ENCODE data around the gene ATXN10.
"Not testable (repeated sequence)": the region's sequence is repeated elsewhere in the genome, so short reads cannot be mapped to it uniquely, and the experiment has no call there.

The ATXN10 gene

GRCh38 chr22:45671783-45672563 lies at the start of gene ATXN10:
Gene ATXN10 (plus strand): TSS chr22:45671834. CDS start chr22:45672064, 230 bp downstream.
- H3K4me3 ChIP-seq (ENCODE audit: low read length) = peak within 1 kb of the TSS; percentile 92
- TF ChIP-seq, protein P1, sequence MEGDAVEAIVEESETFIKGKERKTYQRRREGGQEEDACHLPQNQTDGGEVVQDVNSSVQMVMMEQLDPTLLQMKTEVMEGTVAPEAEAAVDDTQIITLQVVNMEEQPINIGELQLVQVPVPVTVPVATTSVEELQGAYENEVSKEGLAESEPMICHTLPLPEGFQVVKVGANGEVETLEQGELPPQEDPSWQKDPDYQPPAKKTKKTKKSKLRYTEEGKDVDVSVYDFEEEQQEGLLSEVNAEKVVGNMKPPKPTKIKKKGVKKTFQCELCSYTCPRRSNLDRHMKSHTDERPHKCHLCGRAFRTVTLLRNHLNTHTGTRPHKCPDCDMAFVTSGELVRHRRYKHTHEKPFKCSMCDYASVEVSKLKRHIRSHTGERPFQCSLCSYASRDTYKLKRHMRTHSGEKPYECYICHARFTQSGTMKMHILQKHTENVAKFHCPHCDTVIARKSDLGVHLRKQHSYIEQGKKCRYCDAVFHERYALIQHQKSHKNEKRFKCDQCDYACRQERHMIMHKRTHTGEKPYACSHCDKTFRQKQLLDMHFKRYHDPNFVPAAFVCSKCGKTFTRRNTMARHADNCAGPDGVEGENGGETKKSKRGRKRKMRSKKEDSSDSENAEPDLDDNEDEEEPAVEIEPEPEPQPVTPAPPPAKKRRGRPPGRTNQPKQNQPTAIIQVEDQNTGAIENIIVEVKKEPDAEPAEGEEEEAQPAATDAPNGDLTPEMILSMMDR (conservative IDR thresholded peaks at IDR 0.05; ENCODE audit: low read length) = no peak
- DNase-seq (ENCODE audit: low read depth) = peak; percentile 79

DNA sequence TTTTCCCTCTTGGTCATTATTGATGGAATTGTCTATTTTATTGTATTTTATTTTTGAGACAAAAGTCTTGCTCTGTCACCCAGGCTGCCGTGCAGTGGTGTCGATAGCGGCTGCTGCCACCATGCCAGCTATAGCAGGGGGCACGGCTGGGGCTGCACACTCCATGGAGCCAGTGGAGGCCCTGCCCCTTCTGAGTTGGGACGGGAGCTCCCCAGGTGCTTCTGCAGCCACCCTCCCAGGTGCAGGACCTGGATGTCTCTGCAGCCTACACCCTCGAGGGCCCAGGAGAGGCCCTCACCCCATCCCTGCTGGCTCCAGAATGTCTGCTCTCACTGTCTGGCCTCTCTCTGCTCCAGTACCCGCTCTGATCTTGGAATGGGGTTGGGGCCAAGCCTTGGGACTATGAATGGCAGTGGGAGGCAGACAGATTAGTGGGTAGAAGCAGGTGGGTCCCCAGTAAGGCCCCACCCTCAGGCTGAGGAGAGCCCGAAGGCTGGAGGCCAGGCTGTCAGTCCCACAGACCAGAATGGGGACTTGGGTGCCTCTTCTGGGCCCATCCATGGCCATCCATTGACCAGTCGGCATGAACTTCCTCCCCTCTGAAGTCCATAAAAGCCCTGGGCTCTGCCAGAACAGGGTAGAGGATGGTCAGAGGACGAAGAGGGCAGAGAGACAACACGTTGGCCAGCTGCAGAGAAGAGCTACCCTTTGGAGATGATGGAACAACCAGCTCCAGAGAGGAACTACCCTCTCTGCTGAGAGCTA lies 49.6 kb upstream of the ATXN10 start:
- H3K4me3 ChIP-seq (ENCODE audit: low read length) = no peak overlapping the region
- TF ChIP-seq, protein P1 (conservative IDR thresholded peaks at IDR 0.05; ENCODE audit: low read length) = no peak
- DNase-seq (ENCODE audit: low read depth) = no peak

- peak; percentile 41 for DNase-seq (ENCODE audit: low read depth)
- H3K4me3 ChIP-seq (ENCODE audit: low read length) = not testable (repeated sequence)
Measured at GRCh38 chr22:45623464-45624145, 48.0 kb upstream of the ATXN10 start.

GRCh38 chr22:45626198-45626651 lies 45.4 kb upstream of the ATXN10 start:
- TF ChIP-seq, protein P1 (conservative IDR thresholded peaks at IDR 0.05; ENCODE audit: low read length) = no peak
- DNase-seq (ENCODE audit: low read depth) = no peak
- no peak overlapping the region for H3K4me3 ChIP-seq (ENCODE audit: low read length)

GRCh38 chr22:45627489-45628233 lies 44.0 kb upstream of the ATXN10 start:
- no peak overlapping the region for H3K4me3 ChIP-seq (ENCODE audit: low read length)
- TF ChIP-seq, protein P1 (conservative IDR thresholded peaks at IDR 0.05; ENCODE audit: low read length) = no peak
- DNase-seq (ENCODE audit: low read depth) = no peak

- TF ChIP-seq, protein P1 (conservative IDR thresholded peaks at IDR 0.05; ENCODE audit: low read length) = no peak
- H3K4me3 ChIP-seq (ENCODE audit: low read length) = no peak overlapping the region
- DNase-seq (ENCODE audit: low read depth) = no peak
Measured at GRCh38 chr22:45628515-45628914, 43.1 kb upstream of the ATXN10 start.

All from AG10803 (cell line).